ENCODE data around the gene KLHL25.

Gene KLHL25

GRCh38 chr15:85760531-85761371 lies 34.0 kb downstream of the KLHL25 start:
- DNase-seq (ENCODE audit: low read depth), result no peak

- no peak for DNase-seq (ENCODE audit: low read depth)
Observed at GRCh38 chr15:85760049-85760448, 34.7 kb downstream of the KLHL25 start.

GRCh38 chr15:85759376-85759775 lies 35.3 kb downstream of the KLHL25 start:
- no peak for DNase-seq (ENCODE audit: low read depth)

GRCh38 chr15:85758655-85758978 lies 36.1 kb downstream of the KLHL25 start:
- no peak for DNase-seq (ENCODE audit: low read depth)

- DNase-seq (ENCODE audit: low read depth), result no peak
Observed at GRCh38 chr15:85757939-85758654, 36.6 kb downstream of the KLHL25 start.

GRCh38 chr15:85757073-85757938 lies 37.4 kb downstream of the KLHL25 start:
- DNase-seq (ENCODE audit: low read depth), result no peak

GRCh38 chr15:85756411-85757072 lies 38.2 kb downstream of the KLHL25 start:
- DNase-seq (ENCODE audit: low read depth), result no peak

- no peak for DNase-seq (ENCODE audit: low read depth)
Observed at GRCh38 chr15:85755942-85756341, 38.8 kb downstream of the KLHL25 start.

GRCh38 chr15:85755471-85755870 lies 39.3 kb downstream of the KLHL25 start:
- DNase-seq (ENCODE audit: low read depth), result no peak

- no peak for DNase-seq (ENCODE audit: low read depth)
Observed at GRCh38 chr15:85754989-85755388, 39.7 kb downstream of the KLHL25 start.

- DNase-seq (ENCODE audit: low read depth), result no peak
Observed at GRCh38 chr15:85753791-85754452, 40.8 kb downstream of the KLHL25 start.

GRCh38 chr15:85753261-85753660 lies 41.5 kb downstream of the KLHL25 start:
- no peak for DNase-seq (ENCODE audit: low read depth)

GRCh38 chr15:85752491-85752961 lies 42.2 kb downstream of the KLHL25 start:
- DNase-seq (ENCODE audit: low read depth), result no peak

- no peak for DNase-seq (ENCODE audit: low read depth)
Observed at GRCh38 chr15:85752124-85752475, 42.6 kb downstream of the KLHL25 start.

GRCh38 chr15:85751291-85752123 lies 43.2 kb downstream of the KLHL25 start:
- DNase-seq (ENCODE audit: low read depth), result no peak

- DNase-seq (ENCODE audit: low read depth), result no peak
Observed at GRCh38 chr15:85750319-85751290, 44.1 kb downstream of the KLHL25 start.

GRCh38 chr15:85749261-85750151 lies 45.2 kb downstream of the KLHL25 start:
- DNase-seq (ENCODE audit: low read depth), result no peak

- no peak for DNase-seq (ENCODE audit: low read depth)
Observed at GRCh38 chr15:85748729-85749128, 46.0 kb downstream of the KLHL25 start.
